GM12865 (cell line): ENCODE measurements around the gene RBM15.

ENCODE experiments used
- DNase-seq: peaks from one replicate; pipeline ENCODE4 v3.0.0; 2010; ENCODE audit warnings: low read depth
- H3K4me3 ChIP-seq: 2 replicates; pipeline ENCODE4 v1.5.1; 2011; ENCODE audit warnings: mild to moderate bottlenecking, low read depth, low read length, control low read depth
- CTCF ChIP-seq: IDR thresholded peaks from 2 replicates; pipeline ENCODE4 v1.5.1; 2011; ENCODE audit warnings: low read length, control low read depth, low read depth, inconsistent platforms; ENCODE audit not compliant: insufficient read depth; ENCODE audit errors: missing control alignments

The RBM15 gene

GRCh38 chr1:110384581-110385321, 45.6 kb downstream of the RBM15 start:
- TF ChIP-seq CTCF: no peak
- peak; percentile 33 for DNase-seq
- no peak overlapping the region for H3K4me3 ChIP-seq

GRCh38 chr1:110385369-110385768, 46.2 kb downstream of the RBM15 start:
- DNase-seq: no peak
- no peak overlapping the region for H3K4me3 ChIP-seq
- TF ChIP-seq CTCF: no peak

GRCh38 chr1:110387048-110387754, 48.0 kb downstream of the RBM15 start:
- no peak for DNase-seq
- no peak for TF ChIP-seq CTCF
- no peak overlapping the region for H3K4me3 ChIP-seq

GRCh38 chr1:110390096-110390495, 50.9 kb downstream of the RBM15 start:
- no peak for TF ChIP-seq CTCF
- no peak overlapping the region for H3K4me3 ChIP-seq
- DNase-seq: no peak

DNA sequence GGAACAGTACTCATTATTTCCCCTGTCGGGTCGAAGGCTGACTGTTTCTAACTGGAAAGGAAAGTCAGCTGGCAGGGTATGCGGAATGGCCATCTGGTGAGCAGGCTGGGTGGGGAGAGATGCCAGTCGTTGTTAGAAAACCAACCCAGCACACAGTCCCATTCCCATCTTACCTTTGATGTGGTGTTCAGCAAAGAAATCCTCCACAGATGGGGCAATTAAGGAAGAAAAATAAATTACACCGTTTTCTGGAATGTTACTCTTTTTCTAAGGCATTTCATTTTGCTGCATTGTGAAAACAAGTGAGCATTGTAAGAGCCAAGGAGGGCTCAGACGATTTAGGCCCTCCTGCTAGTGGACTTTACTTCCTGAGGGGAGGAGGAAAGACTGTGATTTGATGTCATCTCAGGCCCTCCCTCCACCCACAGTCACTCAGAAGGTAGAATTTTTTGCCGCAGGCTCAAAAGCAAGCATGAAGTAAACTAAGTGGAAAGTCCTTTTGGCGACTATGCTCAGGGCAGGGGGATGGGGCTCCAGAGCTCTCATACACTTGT, 51.6 kb downstream of the RBM15 start, which contains the start of gene SLC16A4:
Gene SLC16A4 (minus strand): TSS at position 335 of the 554 bp plus-strand sequence. CDS start 1,703 bp downstream, outside the sequence.
- no peak within 1 kb of the TSS for H3K4me3 ChIP-seq
- no peak for DNase-seq
- no peak for TF ChIP-seq CTCF

- H3K4me3 ChIP-seq: no peak overlapping the region
- no peak for DNase-seq
- TF ChIP-seq CTCF: no peak
Observed at GRCh38 chr1:110393286-110393685, 54.1 kb downstream of the RBM15 start.
